HepG2 (cell line): Measurements from ENCODE around the gene RRAD. TPM values are rescaled to one million over a fixed set of nuclear protein-coding genes. Genes with fewer than 3 reads are reported as not detected.

Experiments used
- ATAC-seq: fragments of 200-7000 bp; cut with Tn5 transposase; 3 replicates; pipeline ENCODE4 v1.9.1; 2020; ENCODE audit warnings: mild to moderate bottlenecking, moderate library complexity
- BruUV-seq: library from RNA; stranded (reverse); fragments of 400-500 nt; replicated peaks from 2 replicates; lab custom pipeline; 2021; lab: Mats Ljungman, UMichigan
- CTCF ChIA-PET: fragments of 300-600 bp; formaldehyde crosslinking; extraction: SDS; loops from one replicate; lab custom pipeline; 2021; ENCODE audit warnings: low total read pairs, inconsistent platforms, low intra/inter-chr PET ratio; lab: Yijun Ruan, JAX
- POLR2A ChIA-PET: fragments of 350-600 bp; sonication (Branson Sonifier 250); formaldehyde crosslinking; loops from one replicate; lab custom pipeline; 2020; ENCODE audit warnings: antibody characterized with exemption, inconsistent platforms; lab: Yijun Ruan, JAX
- DNase-seq: peaks from one replicate; pipeline ENCODE4 v3.0.0-alpha.2; 2015; ENCODE audit warnings: low spot score
- FAIRE-seq: peaks from 3 replicates; lab custom pipeline; 2011; peaks lifted over from hg19 to GRCh38; lab: Jason Lieb, UNC
- H2AFZ ChIP-seq: one replicate; pipeline ENCODE4 v1.6.1; 2011; ENCODE audit warnings: low read length, inconsistent platforms
- H3K27ac ChIP-seq: fragments of 300-600 bp; 3 replicates; pipeline ENCODE4 v1.8.0; 2011; ENCODE audit warnings: mixed run types, mild to moderate bottlenecking, mixed read lengths, low read length, inconsistent platforms; ENCODE audit not compliant: insufficient read depth; ENCODE audit errors: extremely low read length
- H3K27me3 ChIP-seq, 2 experiments: fragments of 200-600 bp in 1 of 2; 2 replicates in 1 of 2; 3 replicates in 1 of 2; pipeline versions ENCODE4 v1.6.0 to v1.8.0; 2011; ENCODE audit warnings: low read length in 2 of 2, mild to moderate bottlenecking in 2 of 2, moderate library complexity in 2 of 2, inconsistent platforms in 1 of 2; ENCODE audit not compliant: insufficient read depth in 2 of 2, control insufficient read depth in 1 of 2
- H3K36me3 ChIP-seq, 2 experiments: fragments of 200-600 bp in 1 of 2; replicated peaks in 1 of 2; 2 replicates in 1 of 2; 3 replicates in 1 of 2; pipeline versions ENCODE4 v1.5.1 to v1.8.0; 2011; ENCODE audit warnings: low read length in 2 of 2, inconsistent platforms in 1 of 2; ENCODE audit not compliant: insufficient read depth in 2 of 2, control insufficient read depth in 1 of 2
- H3K4me1 ChIP-seq: 2 replicates; pipeline ENCODE4 v1.5.1; 2012; ENCODE audit warnings: low read length, inconsistent platforms; ENCODE audit not compliant: insufficient read depth
- H3K4me2 ChIP-seq: 2 replicates; pipeline ENCODE4 v1.6.0; 2011; ENCODE audit warnings: low read depth, low read length, inconsistent platforms
- H3K4me3 ChIP-seq, 3 experiments: fragments of 200-600 bp in 1 of 3; sonication (generic), shearing (Covaris generic) in 1 of 3; replicated peaks in 1 of 3; 2 replicates each; pipeline ENCODE4 v1.5.1; 2011 to 2016; ENCODE audit warnings: low read length in 3 of 3, inconsistent platforms in 2 of 3, low read depth in 2 of 3, mild to moderate bottlenecking in 2 of 3, control low read depth in 1 of 3, mixed read lengths in 1 of 3; ENCODE audit not compliant: insufficient read depth in 1 of 3
- H3K79me2 ChIP-seq: one replicate; pipeline ENCODE4 v1.6.1; 2011; ENCODE audit warnings: low read length, inconsistent platforms; ENCODE audit not compliant: insufficient read depth
- H3K9ac ChIP-seq: 2 replicates; pipeline ENCODE4 v1.6.0; 2011; ENCODE audit warnings: mild to moderate bottlenecking, low read depth, low read length, inconsistent platforms; ENCODE audit not compliant: insufficient read depth
- H3K9me3 ChIP-seq: 2 replicates; pipeline ENCODE4 v1.5.1; 2012; ENCODE audit warnings: mild to moderate bottlenecking, low read length
- H4K20me1 ChIP-seq: 2 replicates; pipeline ENCODE4 v1.6.0; 2011; ENCODE audit warnings: inconsistent platforms, mild to moderate bottlenecking, low read length, moderate library complexity; ENCODE audit not compliant: insufficient read depth
- ATF6 ChIP-seq: sonication (generic); formaldehyde crosslinking; conservative IDR thresholded peaks from 2 replicates; pipeline ENCODE4 v1.4.0; 2020; ENCODE audit warnings: missing genetic modification reagents
- CEBPB ChIP-seq: IDR thresholded peaks from 2 replicates; pipeline ENCODE4 v1.6.1; 2011; ENCODE audit warnings: low read depth, low read length, improper control_type of control experiment, borderline replicate concordance
- HMG20B ChIP-seq: conservative IDR thresholded peaks from 2 replicates; pipeline ENCODE4 v1.6.1; 2016; ENCODE audit warnings: missing genetic modification reagents, missing compliant biosample characterization
- HNF4A ChIP-seq: sonication (generic); formaldehyde crosslinking; IDR thresholded peaks from 2 replicates; pipeline ENCODE4 v1.4.0; 2020; ENCODE audit warnings: missing genetic modification reagents
- MED13 ChIP-seq: sonication (generic); formaldehyde crosslinking; IDR thresholded peaks from 2 replicates; pipeline ENCODE4 v1.5.0; 2020; ENCODE audit warnings: missing genetic modification reagents
- NFATC3 ChIP-seq: sonication (generic); formaldehyde crosslinking; IDR thresholded peaks from 2 replicates; pipeline ENCODE4 v1.5.1; 2020; ENCODE audit warnings: mild to moderate bottlenecking, missing genetic modification reagents
- PCBP1 ChIP-seq: fragments of 200-400 bp; formaldehyde crosslinking; IDR thresholded peaks from 2 replicates; pipeline ENCODE4 v1.6.1; 2017; ENCODE audit warnings: mild to moderate bottlenecking, low read depth, low read length, borderline replicate concordance
- TIGD3 ChIP-seq: sonication (generic); formaldehyde crosslinking; IDR thresholded peaks from 2 replicates; pipeline ENCODE4 v1.5.1; 2020; ENCODE audit warnings: mild to moderate bottlenecking, missing genetic modification reagents, borderline replicate concordance
- TOPORS ChIP-seq: sonication (generic); formaldehyde crosslinking; IDR thresholded peaks from 2 replicates; pipeline ENCODE4 v1.8.0; 2023; ENCODE audit warnings: mild to moderate bottlenecking, missing genetic modification reagents
- ZNF557 ChIP-seq: sonication (generic); formaldehyde crosslinking; IDR thresholded peaks from 2 replicates; pipeline ENCODE4 v1.4.0; 2020; ENCODE audit warnings: missing genetic modification reagents
- ZNF737 ChIP-seq: sonication (generic); formaldehyde crosslinking; IDR thresholded peaks from 2 replicates; pipeline ENCODE4 v1.5.0; 2020; ENCODE audit warnings: missing genetic modification reagents, mild to moderate bottlenecking, borderline replicate concordance
- ZZZ3 ChIP-seq: sonication (generic); formaldehyde crosslinking; IDR thresholded peaks from 2 replicates; pipeline ENCODE4 v1.4.0; 2020; ENCODE audit warnings: missing genetic modification reagents, mild to moderate bottlenecking, borderline replicate concordance
- WGBS: methylation state at CpG from one replicate; pipeline ENCODE4 v1.1.6; 2017; ENCODE audit warnings: low lambda C conversion rate; 5-methylcytosine and 5-hydroxymethylcytosine counted together
- in situ Hi-C: cut with HindIII; loops from 2 replicates; pipeline ENCODE4 v1.10.0; 2017; ENCODE audit warnings: low pct_unique_long_range_greater_than_20kb; ENCODE audit not compliant: extremely low pct_ligation_motif_present
- intact Hi-C: fragments of 100-400 bp; cut with micrococcal nuclease; formaldehyde crosslinking; loops from one replicate; pipeline ENCODE4 v1.10.0; 2022; ENCODE audit not compliant: unreplicated experiment
- polyA plus RNA-seq, 8 experiments: library from polyadenylated mRNA; depleted of rRNA in 3 of 8; stranded (reverse) in 7 of 8; unstranded in 1 of 8; fragments of >200 nt; fragmentation: Illumina TruSeq in 4 of 8; extraction: Trizol in 4 of 8; gene quantifications; 2 replicates each; pipeline versions ENCODE4 v1.2.1 to v1.2.3, GENCODE V29; 2011 to 2016; ENCODE audit warnings: low read depth in 4 of 8, missing spikeins in 1 of 8, mixed read lengths in 1 of 8; ENCODE audit not compliant: insufficient read depth in 1 of 8
- total RNA-seq, 5 experiments: library from RNA; depleted of rRNA; stranded (reverse); fragments of >200 nt; fragmentation: Illumina TruSeq; extraction: Trizol; gene quantifications; 2 replicates each; pipeline ENCODE4 v1.2.3, GENCODE V29; 2016; ENCODE audit warnings: low read depth in 1 of 5
- TF ChIP-seq, protein P1 (sequence below): sonication (generic); formaldehyde crosslinking; IDR thresholded peaks from 2 replicates; pipeline ENCODE4 v1.4.0; 2020; ENCODE audit warnings: missing genetic modification reagents, mild to moderate bottlenecking, borderline replicate concordance
- TF ChIP-seq, protein P2 (sequence below): sonication (generic); formaldehyde crosslinking; IDR thresholded peaks from 2 replicates; pipeline ENCODE4 v1.9.0; 2021; ENCODE audit warnings: mild to moderate bottlenecking, missing genetic modification reagents

Gene RRAD
- total and polyA plus RNA-seq, 2 of the 13 experiments (the other 11 are each of a cell fraction or from before 2014, with no cell fraction given) = 0.80 to 1.1 TPM

DNA sequence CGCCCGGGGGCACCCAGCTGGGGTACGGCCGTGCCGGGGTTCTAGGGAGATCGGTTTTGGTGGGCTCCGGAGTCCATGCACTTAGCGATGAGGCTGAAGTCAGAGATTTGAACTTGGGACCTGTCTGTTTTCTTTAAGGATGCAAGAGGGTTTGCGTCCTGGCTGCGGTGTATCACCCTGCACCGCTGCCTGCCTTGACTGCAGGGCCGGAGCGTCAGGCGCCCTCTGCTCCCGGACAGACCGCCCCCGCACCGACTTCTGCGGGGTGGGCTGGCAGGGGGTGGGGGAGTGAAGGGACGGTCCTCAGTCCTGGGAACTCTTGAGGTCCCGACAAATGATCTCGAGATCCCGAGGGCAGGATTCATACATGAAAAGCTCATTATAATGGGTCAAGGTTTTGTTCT, 44.3 kb downstream of the RRAD start:
- Histone ChIP-seq H3K4me2 (peak overlapping the region; percentile 90), H4K20me1 (no peaks in the 10 kb centered on the region), H2AFZ (no peak overlapping the region), H3K9me3 (no peaks in the 10 kb centered on the region), H3K36me3 (peaks cover 12 to 19% of the 10 kb centered on the region in 2 experiments; a peak in 4 of 5 replicates), H3K4me1 (peaks cover 40% of the 10 kb centered on the region), H3K9ac (peak overlapping the region; percentile 78), H3K27me3 (no peaks in the 10 kb centered on the region), H3K79me2 (peaks cover 28% of the 10 kb centered on the region), H3K27ac (peak overlapping the region; percentile 69), H3K4me3 (peak overlapping the region; percentile 73 to 92 (median 85))
- BruUV-seq = no TSS peak
- ChIA-PET POLR2A (interaction anchor here (0.7 to 2.7 kb wide), 14 partner anchors 10 to 148 kb away, joined by 3 to 30 read pairs (median 5); partner anchors contain the start of genes CBFB and NAE1), CTCF (no interaction called here)
- ATAC-seq (peak; percentile 49), DNase-seq (no peak), FAIRE-seq (no peak)
- in situ Hi-C loops (no loop called here), intact Hi-C loops (no loop called here)
- WGBS = 4% methylated on average over 17 of the region's 23 CpGs
- TF ChIP-seq ZNF737 = no peak
- no peak for TF ChIP-seq TIGD3 (CRISPR knock-in tag)
- TF ChIP-seq ATF6 (CRISPR knock-in tag) = no peak
- TF ChIP-seq, protein P1, sequence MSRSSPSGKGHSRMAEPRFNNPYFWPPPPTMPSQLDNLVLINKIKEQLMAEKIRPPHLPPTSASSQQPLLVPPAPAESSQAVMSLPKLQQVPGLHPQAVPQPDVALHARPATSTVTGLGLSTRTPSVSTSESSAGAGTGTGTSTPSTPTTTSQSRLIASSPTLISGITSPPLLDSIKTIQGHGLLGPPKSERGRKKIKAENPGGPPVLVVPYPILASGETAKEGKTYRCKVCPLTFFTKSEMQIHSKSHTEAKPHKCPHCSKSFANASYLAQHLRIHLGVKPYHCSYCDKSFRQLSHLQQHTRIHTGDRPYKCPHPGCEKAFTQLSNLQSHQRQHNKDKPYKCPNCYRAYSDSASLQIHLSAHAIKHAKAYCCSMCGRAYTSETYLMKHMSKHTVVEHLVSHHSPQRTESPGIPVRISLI = peak; percentile 4; the same call in 1 of the 2 replicates
- TF ChIP-seq HNF4A (CRISPR knock-in tag) = no peak
- TF ChIP-seq CEBPB = no peak
- TF ChIP-seq PCBP1 = no peak
- TF ChIP-seq HMG20B (CRISPR knock-in tag) = no peak
- TF ChIP-seq, protein P2, sequence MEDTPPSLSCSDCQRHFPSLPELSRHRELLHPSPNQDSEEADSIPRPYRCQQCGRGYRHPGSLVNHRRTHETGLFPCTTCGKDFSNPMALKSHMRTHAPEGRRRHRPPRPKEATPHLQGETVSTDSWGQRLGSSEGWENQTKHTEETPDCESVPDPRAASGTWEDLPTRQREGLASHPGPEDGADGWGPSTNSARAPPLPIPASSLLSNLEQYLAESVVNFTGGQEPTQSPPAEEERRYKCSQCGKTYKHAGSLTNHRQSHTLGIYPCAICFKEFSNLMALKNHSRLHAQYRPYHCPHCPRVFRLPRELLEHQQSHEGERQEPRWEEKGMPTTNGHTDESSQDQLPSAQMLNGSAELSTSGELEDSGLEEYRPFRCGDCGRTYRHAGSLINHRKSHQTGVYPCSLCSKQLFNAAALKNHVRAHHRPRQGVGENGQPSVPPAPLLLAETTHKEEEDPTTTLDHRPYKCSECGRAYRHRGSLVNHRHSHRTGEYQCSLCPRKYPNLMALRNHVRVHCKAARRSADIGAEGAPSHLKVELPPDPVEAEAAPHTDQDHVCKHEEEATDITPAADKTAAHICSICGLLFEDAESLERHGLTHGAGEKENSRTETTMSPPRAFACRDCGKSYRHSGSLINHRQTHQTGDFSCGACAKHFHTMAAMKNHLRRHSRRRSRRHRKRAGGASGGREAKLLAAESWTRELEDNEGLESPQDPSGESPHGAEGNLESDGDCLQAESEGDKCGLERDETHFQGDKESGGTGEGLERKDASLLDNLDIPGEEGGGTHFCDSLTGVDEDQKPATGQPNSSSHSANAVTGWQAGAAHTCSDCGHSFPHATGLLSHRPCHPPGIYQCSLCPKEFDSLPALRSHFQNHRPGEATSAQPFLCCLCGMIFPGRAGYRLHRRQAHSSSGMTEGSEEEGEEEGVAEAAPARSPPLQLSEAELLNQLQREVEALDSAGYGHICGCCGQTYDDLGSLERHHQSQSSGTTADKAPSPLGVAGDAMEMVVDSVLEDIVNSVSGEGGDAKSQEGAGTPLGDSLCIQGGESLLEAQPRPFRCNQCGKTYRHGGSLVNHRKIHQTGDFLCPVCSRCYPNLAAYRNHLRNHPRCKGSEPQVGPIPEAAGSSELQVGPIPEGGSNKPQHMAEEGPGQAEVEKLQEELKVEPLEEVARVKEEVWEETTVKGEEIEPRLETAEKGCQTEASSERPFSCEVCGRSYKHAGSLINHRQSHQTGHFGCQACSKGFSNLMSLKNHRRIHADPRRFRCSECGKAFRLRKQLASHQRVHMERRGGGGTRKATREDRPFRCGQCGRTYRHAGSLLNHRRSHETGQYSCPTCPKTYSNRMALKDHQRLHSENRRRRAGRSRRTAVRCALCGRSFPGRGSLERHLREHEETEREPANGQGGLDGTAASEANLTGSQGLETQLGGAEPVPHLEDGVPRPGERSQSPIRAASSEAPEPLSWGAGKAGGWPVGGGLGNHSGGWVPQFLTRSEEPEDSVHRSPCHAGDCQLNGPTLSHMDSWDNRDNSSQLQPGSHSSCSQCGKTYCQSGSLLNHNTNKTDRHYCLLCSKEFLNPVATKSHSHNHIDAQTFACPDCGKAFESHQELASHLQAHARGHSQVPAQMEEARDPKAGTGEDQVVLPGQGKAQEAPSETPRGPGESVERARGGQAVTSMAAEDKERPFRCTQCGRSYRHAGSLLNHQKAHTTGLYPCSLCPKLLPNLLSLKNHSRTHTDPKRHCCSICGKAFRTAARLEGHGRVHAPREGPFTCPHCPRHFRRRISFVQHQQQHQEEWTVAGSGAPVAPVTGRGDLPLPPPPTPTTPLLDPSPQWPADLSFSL (CRISPR knock-in tag) = no peak
- no peak for TF ChIP-seq TOPORS (CRISPR knock-in tag)
- TF ChIP-seq NFATC3 (CRISPR knock-in tag) = 0 out of 2 replicates have a peak, but pooled peaks have one; percentile 5
- 0 out of 2 replicates have a peak, but pooled peaks have one; percentile 0 for TF ChIP-seq MED13 (CRISPR knock-in tag)
- no peak for TF ChIP-seq ZNF557 (CRISPR knock-in tag)
- TF ChIP-seq ZZZ3 = no peak
